ENCODE data around the gene ARHGEF12. TPM values are rescaled to one million over a fixed set of nuclear protein-coding genes. Genes with fewer than 3 reads are reported as not detected.

ARHGEF12 gene
- polyA plus RNA-seq, 5 donors = 63.5 to 96.3 (median 92.7) TPM

DNA sequence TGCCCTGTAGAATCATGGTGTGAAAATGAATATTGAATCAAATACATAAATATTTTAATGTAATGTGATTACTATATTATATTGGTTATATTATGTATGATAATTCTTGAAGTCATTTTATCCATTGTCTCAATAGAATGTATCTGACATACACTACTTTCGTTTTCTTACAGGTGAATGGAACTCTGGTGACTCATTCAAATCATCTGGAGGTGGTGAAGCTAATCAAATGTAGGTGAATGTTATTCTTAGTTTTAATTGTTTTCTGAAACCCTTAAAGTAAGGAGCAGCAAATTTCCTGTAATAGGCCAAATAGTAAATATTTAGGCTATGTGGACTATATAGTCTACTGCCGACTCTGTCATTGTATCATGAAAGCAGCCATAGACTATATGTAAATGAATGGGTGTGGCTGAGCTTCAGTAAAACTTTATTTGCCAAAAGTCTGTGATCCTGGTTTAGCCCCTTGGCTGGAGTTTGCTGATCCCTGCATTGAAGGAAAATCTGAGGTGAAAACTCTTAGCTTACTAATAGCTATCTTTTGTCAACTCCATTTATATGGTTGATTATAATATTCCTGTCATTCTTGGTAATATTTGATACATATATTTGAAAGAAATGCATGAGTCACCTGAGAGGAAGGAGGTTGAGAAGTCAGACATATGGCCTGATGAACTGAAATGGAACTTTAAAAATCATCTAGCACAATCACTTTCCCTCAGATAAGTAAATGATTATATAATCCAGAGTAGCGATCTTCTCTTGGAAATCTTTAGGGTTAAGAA, 88.2 kb downstream of the ARHGEF12 start:
- DNase-seq = no peak

- no peak for DNase-seq
Measured at GRCh38 chr11:120424970-120425332, 88.7 kb downstream of the ARHGEF12 start.

DNA sequence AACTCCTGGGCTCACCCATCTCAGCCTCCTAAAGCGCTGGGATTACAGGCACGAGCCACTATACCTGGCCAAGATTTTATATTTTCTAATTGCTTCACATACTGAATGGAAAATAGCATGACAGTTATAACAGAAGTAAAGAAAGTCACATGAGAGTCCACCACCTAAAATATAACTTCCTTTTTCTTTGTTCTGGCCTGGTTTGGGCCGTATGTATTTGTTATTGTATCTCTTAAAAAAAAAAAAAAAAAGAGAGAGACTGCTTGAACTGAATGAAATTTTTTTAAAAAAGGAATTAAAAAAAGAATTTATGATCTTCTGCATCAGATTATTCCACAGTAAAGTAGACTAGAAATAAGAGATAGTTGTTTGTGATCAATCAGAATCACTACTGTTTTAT, 89.3 kb downstream of the ARHGEF12 start:
- no peak for DNase-seq

DNA sequence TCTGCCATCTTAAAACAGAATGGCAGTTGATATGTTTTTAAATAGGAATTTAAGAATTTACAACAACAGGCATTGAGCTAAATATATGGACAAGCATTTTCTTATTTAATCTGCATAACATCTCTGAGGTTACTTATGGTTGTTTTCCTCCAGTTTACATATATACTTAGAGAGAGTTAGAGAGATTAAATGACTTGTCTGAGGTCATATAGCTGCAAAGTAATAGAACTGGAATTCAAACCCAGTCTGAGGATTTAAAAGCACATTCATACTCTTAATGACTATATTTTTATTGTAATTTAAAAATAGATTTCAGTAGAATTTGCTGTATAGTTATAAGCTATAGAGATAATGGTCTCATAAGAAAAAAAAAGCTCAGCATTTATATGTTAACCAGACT, 93.9 kb downstream of the ARHGEF12 start:
- no peak for DNase-seq

- DNase-seq = no peak
Measured at GRCh38 chr11:120431633-120432032, 95.4 kb downstream of the ARHGEF12 start.

GRCh38 chr11:120432056-120433018, 96.1 kb downstream of the ARHGEF12 start:
- DNase-seq = no peak

- DNase-seq = no peak
Measured at GRCh38 chr11:120441592-120441991, 105.4 kb downstream of the ARHGEF12 start.

GRCh38 chr11:120442031-120442430, 105.8 kb downstream of the ARHGEF12 start:
- no peak for DNase-seq

GRCh38 chr11:120446802-120447201, 110.6 kb downstream of the ARHGEF12 start:
- no peak for DNase-seq

GRCh38 chr11:120448240-120448639, 112.0 kb downstream of the ARHGEF12 start:
- DNase-seq = no peak

DNA sequence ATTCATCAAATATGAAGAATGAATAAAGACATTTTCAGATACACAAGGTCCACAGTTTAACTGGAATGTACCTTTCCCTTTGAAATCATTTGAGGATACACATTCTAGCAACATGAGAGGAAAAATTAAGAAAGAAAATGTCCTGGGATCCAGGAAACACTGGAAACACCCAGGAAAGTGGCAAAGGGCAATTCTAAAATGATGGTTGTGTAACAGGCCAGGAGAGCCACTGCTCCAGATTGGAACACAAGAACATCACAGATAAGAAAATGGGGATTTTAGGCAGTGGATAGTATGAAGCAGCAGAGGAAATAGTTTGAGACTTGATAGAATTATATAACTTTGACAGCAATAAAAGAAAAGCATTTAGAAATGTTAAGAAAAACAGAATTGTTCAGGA, 119.3 kb downstream of the ARHGEF12 start:
- no peak for DNase-seq

GRCh38 chr11:120457996-120458395, 121.8 kb downstream of the ARHGEF12 start:
- DNase-seq = no peak

- peak; percentile 4 to 10 for DNase-seq
Measured at GRCh38 chr11:120462825-120463224, 126.6 kb downstream of the ARHGEF12 start.

DNA sequence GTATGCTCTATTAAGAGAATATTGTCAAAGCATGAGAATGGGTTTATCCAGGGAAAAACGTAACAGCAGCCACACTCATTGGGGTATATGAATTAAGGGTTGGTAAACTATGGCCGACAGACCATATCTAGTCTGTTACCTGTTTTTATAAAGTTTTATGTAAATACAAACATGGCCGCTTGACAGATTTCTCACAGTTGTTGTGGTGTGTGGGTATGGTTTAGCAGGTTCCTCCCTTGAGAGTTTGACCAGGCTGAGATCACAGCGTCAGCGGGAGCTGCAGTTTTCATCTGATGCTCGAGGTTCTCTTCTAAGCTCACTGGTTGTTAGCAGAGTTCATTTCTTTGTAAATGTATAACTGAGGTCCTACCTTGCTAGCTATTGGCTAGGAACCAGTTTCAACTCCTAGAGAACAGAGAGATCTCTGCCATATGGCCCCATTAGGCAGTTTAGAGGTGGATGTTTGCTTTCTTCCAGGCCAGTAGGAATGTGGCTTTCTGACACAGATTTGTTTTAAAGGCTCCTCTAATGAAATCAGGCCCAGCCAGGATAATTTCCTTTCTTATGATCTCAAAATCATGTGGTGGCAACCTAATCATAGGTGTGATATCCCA, 129.8 kb downstream of the ARHGEF12 start:
- no peak for DNase-seq

GRCh38 chr11:120467627-120468026, 131.4 kb downstream of the ARHGEF12 start:
- no peak for DNase-seq

- no peak for DNase-seq
Measured at GRCh38 chr11:120471131-120471530, 134.9 kb downstream of the ARHGEF12 start.

DNA sequence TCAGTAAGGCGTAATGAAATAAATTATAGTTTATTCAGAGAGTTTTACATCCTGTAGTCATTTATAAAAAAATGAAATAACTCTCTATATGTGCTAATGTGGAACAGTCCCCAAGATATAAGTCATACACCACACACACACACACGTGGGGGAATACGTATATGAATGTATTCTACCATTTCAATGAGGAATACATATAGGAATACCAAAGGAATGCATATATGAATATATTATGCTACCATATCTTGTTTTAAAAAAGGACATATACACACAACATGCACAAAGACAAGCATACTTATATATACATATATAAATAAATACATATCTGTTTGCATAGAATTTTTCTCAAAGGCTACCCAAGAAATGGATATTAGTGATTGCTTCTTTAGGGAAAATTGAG, 135.8 kb downstream of the ARHGEF12 start:
- no peak for DNase-seq

DNA sequence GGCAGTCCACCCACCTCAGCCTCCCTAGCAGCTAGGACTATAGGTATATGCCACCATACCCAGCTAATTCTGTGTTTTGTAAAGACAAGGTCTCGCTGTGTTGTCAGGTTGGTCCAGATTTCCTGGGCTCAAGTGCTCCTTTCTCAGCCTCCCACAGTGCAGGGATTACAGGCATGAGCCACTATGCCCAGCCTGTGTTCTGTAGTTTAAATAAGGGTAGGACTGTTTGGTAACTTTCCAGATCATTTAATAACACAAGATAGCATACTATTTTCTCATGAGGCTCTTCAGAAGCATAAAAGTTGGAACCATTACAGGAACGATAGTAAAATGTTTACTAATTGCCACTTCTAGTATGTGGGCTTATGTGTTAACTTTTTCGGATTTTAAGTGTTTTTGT, 137.3 kb downstream of the ARHGEF12 start:
- DNase-seq = no peak

DNA sequence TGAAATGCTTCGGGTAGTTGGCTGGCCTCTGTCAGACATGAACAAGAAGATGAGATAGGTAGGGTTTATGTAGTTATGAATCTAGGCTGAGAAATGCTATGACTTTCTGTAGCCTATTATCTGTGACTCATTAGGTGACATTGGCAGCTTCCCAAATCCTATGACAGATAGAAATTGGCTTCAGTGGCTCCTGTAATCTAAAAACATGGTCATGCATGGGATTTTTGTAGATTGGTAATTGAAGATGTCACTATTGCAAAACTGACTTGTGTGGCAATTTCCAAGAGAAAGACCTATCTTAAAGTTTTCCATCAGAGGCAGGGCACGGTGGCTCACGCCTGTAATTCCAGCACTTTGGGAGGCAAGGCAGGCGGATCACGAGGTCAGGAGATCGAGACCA, 145.9 kb downstream of the ARHGEF12 start:
- no peak for DNase-seq

GRCh38 chr11:120484722-120485121, 148.5 kb downstream of the ARHGEF12 start:
- DNase-seq = no peak

DNA sequence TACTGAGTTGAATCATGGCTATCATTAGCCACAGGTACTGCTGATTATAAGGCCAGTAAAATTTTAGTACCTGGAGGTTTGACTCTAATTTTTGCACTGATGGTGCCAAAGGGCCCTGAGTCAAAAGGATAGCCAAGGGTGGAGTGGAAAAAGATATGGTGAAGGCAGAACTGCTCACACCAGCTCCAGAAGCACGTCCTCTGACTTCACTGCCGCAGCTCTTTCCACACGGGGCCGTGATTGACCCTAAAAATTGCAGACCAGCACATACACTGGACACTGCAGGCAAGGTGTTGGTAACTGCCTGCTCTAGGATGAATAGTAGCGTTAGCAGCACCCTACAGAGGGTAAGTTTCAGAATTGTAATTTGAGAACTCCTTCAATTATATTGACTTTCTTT, 149.9 kb downstream of the ARHGEF12 start:
- no peak for DNase-seq

DNA sequence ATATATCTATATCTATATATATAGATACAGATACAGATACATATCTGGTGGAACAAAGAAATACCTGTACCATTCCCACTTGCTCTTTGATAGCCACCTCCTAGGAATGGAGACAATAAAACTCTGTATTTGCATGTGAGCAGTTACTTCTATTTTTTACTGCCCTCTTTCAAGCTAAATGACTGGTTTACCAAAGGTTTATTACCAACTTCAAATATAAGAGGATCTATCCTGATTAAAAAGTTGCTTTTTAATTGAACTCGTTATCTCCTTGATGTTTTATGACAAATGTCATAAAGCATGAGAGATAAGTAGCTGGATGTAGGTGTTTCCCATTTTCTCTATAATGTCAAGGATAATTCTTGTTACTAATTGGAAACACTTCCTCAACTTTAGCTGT, 153.6 kb downstream of the ARHGEF12 start:
- no peak for DNase-seq

DNA sequence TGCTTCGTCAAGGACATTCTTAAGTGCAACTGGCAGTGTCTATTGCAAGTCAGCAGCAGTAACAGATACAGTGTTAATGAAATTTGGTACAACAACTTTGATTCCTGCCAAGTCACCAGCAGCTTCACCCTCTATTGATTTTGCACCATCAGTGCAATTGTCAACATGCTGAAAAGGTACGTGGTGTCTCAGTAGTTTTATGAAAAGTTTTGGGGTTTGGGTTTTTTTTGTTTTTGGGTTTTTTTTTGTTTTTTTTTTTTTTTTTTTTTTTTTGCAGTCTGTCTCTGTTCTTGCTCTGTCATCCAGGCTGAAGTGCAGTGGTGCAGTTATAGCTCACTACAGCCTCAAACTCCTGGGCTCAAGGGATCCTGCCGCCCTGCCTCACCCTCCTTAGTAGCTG, 156.3 kb downstream of the ARHGEF12 start:
- DNase-seq = no peak

Data from right lung (tissue), 5 donors.